GM21529 (cell line): ENCODE data around the gene TERB2.
A peak's percentile ranks its signal among the peaks of the same experiment; 100 is the strongest.
"Not testable (repeated sequence)": the region's sequence is repeated elsewhere in the genome, so short reads cannot be mapped to it uniquely, and the experiment has no call there.

Experiments used
- ATAC-seq: cut with Tn5 transposase; IDR thresholded peaks from one replicate; pipeline ENCODE4 v1.9.1; 2021; ENCODE audit not compliant: unreplicated experiment

The TERB2 gene

GRCh38 chr15:45001180-45001579 is 44.7 kb downstream of the TERB2 start:
- ATAC-seq, result not testable (repeated sequence)

- ATAC-seq, result not testable (repeated sequence)
Observed at GRCh38 chr15:45003731-45004410, 47.4 kb downstream of the TERB2 start.

GRCh38 chr15:45004590-45005175 is 48.2 kb downstream of the TERB2 start:
- not testable (repeated sequence) for ATAC-seq

GRCh38 chr15:45009046-45009445 is 52.6 kb downstream of the TERB2 start:
- no peak for ATAC-seq

GRCh38 chr15:45015114-45015513 is 58.6 kb downstream of the TERB2 start:
- ATAC-seq, result not testable (repeated sequence)

- ATAC-seq, result not testable (repeated sequence)
Observed at GRCh38 chr15:45020222-45020900, 63.9 kb downstream of the TERB2 start.

- ATAC-seq, result not testable (repeated sequence)
Observed at GRCh38 chr15:45020901-45021259, 64.4 kb downstream of the TERB2 start.

GRCh38 chr15:45021348-45021747 is 64.9 kb downstream of the TERB2 start:
- ATAC-seq, result no peak

GRCh38 chr15:45022871-45023658 is 66.6 kb downstream of the TERB2 start, which contains the start of gene SORD:
SORD (plus strand) TSS chr15:45023195; CDS start chr15:45023284, 89 bp downstream.
- peak; percentile 98 for ATAC-seq

GRCh38 chr15:45023659-45024225 is 67.3 kb downstream of the TERB2 start:
- ATAC-seq, result no peak

GRCh38 chr15:45024649-45025048 is 68.2 kb downstream of the TERB2 start:
- not testable (repeated sequence) for ATAC-seq

GRCh38 chr15:45025627-45026026 is 69.1 kb downstream of the TERB2 start:
- ATAC-seq, result not testable (repeated sequence)

GRCh38 chr15:45026651-45027190 is 70.2 kb downstream of the TERB2 start:
- ATAC-seq, result no peak

- no peak for ATAC-seq
Observed at GRCh38 chr15:45027220-45027619, 70.7 kb downstream of the TERB2 start.
